Measurements from ENCODE around the gene SPATC1L. TPM values are rescaled to one million over a fixed set of nuclear protein-coding genes. Genes with fewer than 3 reads are reported as not detected.

SPATC1L gene
- total and polyA plus RNA-seq, 2 donors (not counting 1 experiment from before 2014, with no cell fraction given) = 11.4 to 15.4 TPM

DNA sequence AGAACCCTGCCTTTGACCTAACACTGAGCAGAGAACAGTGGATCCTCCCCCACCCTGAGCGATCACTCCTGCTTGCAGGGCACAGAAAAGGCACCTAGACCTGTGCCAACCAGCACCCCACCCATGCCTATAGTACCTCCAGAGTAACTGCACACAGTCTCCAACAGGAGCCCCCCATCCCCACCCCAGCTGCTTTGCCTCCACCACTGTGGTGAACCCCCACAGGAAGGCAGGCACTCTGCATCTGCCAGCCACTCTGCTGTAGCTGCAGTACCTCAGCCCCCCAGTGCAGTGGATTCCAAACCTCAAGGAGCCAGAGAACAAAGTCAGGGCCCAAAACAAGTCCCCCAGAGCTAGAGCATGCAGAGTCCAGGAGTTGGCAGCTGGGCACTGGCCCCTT, 10.7 kb downstream of the SPATC1L start:
- H3K4me3 Mint-ChIP-seq = no peak overlapping the region
- H3K36me3 ChIP-seq (replicated peaks in 1 of 2; ENCODE audit: control extremely low read depth in 1 of 2, control insufficient read depth in 1 of 2, extremely low read depth in 1 of 2, insufficient read depth in 2 of 2, low read length in 1 of 2) = no peaks in the 10 kb centered on the region
- no peaks in the 10 kb centered on the region for H3K4me1 ChIP-seq (ENCODE audit: control insufficient read depth in 2 of 2, insufficient read depth in 2 of 2, low read length in 2 of 2)
- no peaks in the 10 kb centered on the region for H3K27me3 Mint-ChIP-seq
- H3K27me3 ChIP-seq (replicated peaks in 1 of 4; ENCODE audit: control extremely low read depth in 1 of 4, control insufficient read depth in 3 of 4, insufficient read depth in 4 of 4, low read length in 3 of 4) = no peaks in the 10 kb centered on the region
- H3K9me3 ChIP-seq (ENCODE audit: control extremely low read depth in 1 of 3, control insufficient read depth in 2 of 3, insufficient read depth in 1 of 3, low read length in 2 of 3) = peaks cover 1 to 16% (median 3%) of the 10 kb centered on the region in 3 donors
- H2AFZ ChIP-seq (ENCODE audit: insufficient read depth, low read depth, low read length, poor library complexity, severe bottlenecking) = no peak overlapping the region
- ATAC-seq (ENCODE audit: low read depth) (no peak), DNase-seq (no peak)
- no peak overlapping the region for H3K9ac ChIP-seq (ENCODE audit: low read length)
- intact Hi-C loops (cut with micrococcal nuclease) = no loop called here
- H3K27ac Mint-ChIP-seq = no peak overlapping the region
- no peak overlapping the region for H3K27ac ChIP-seq (ENCODE audit: low read length in 2 of 2)
- TF ChIP-seq, protein P1, sequence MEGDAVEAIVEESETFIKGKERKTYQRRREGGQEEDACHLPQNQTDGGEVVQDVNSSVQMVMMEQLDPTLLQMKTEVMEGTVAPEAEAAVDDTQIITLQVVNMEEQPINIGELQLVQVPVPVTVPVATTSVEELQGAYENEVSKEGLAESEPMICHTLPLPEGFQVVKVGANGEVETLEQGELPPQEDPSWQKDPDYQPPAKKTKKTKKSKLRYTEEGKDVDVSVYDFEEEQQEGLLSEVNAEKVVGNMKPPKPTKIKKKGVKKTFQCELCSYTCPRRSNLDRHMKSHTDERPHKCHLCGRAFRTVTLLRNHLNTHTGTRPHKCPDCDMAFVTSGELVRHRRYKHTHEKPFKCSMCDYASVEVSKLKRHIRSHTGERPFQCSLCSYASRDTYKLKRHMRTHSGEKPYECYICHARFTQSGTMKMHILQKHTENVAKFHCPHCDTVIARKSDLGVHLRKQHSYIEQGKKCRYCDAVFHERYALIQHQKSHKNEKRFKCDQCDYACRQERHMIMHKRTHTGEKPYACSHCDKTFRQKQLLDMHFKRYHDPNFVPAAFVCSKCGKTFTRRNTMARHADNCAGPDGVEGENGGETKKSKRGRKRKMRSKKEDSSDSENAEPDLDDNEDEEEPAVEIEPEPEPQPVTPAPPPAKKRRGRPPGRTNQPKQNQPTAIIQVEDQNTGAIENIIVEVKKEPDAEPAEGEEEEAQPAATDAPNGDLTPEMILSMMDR (IDR thresholded peaks at IDR 0.05) = no peak
- no peak for TF ChIP-seq EZH2 (IDR thresholded peaks at IDR 0.05; ENCODE audit: borderline replicate concordance, insufficient read depth, low read depth, low read length, poor library complexity, severe bottlenecking)
- no peak overlapping the region for H3K4me3 ChIP-seq (ENCODE audit: control extremely low read depth in 1 of 5, extremely low read depth in 1 of 5, insufficient read depth in 1 of 5, low read depth in 2 of 5, low read length in 4 of 5)
- POLR2A ChIA-PET = no interaction called here
- peaks cover 10% of the 10 kb centered on the region for H3K4me1 Mint-ChIP-seq
- no peak overlapping the region for H3K4me2 ChIP-seq (replicated peaks; ENCODE audit: low read depth, low read length, poor library complexity, severe bottlenecking)
- H3K79me2 ChIP-seq (ENCODE audit: control insufficient read depth, insufficient read depth, low read length) = peaks cover 7% of the 10 kb centered on the region
- 100% methylated on average over 1 of the region's 1 CpG for WGBS (ENCODE audit: insufficient coverage)
- H4K20me1 ChIP-seq (ENCODE audit: control insufficient read depth, insufficient read depth, low read length, poor library complexity, severe bottlenecking) = no peaks in the 10 kb centered on the region
- H3K9me3 Mint-ChIP-seq (ENCODE audit: insufficient read depth) = peaks cover 7% of the 10 kb centered on the region
- CTCF ChIA-PET = no interaction called here

GRCh38 chr21:46172863-46173528, 11.3 kb downstream of the SPATC1L start:
- peaks cover 1 to 16% (median 3%) of the 10 kb centered on the region in 3 donors for H3K9me3 ChIP-seq (ENCODE audit: control extremely low read depth in 1 of 3, control insufficient read depth in 2 of 3, insufficient read depth in 1 of 3, low read length in 2 of 3)
- Mint-ChIP-seq H3K4me1 (peaks cover 10% of the 10 kb centered on the region), H3K9me3 (ENCODE audit: insufficient read depth) (peaks cover 7% of the 10 kb centered on the region), H3K27ac (no peak overlapping the region), H3K27me3 (no peaks in the 10 kb centered on the region), H3K4me3 (no peak overlapping the region)
- intact Hi-C loops (cut with micrococcal nuclease) = no loop called here
- H3K27me3 ChIP-seq (replicated peaks in 1 of 4; ENCODE audit: control extremely low read depth in 1 of 4, control insufficient read depth in 3 of 4, insufficient read depth in 4 of 4, low read length in 3 of 4) = no peaks in the 10 kb centered on the region
- H3K4me2 ChIP-seq (replicated peaks; ENCODE audit: low read depth, low read length, poor library complexity, severe bottlenecking) = no peak overlapping the region
- no peak for DNase-seq
- ChIA-PET POLR2A (no interaction called here), CTCF (no interaction called here)
- H3K79me2 ChIP-seq (ENCODE audit: control insufficient read depth, insufficient read depth, low read length) = peaks cover 7% of the 10 kb centered on the region
- H3K4me3 ChIP-seq (ENCODE audit: control extremely low read depth in 1 of 5, extremely low read depth in 1 of 5, insufficient read depth in 1 of 5, low read depth in 2 of 5, low read length in 4 of 5) = no peak overlapping the region
- no peak for ATAC-seq (ENCODE audit: low read depth)
- no peaks in the 10 kb centered on the region for H3K36me3 ChIP-seq (replicated peaks in 1 of 2; ENCODE audit: control extremely low read depth in 1 of 2, control insufficient read depth in 1 of 2, extremely low read depth in 1 of 2, insufficient read depth in 2 of 2, low read length in 1 of 2)
- no peaks in the 10 kb centered on the region for H3K4me1 ChIP-seq (ENCODE audit: control insufficient read depth in 2 of 2, insufficient read depth in 2 of 2, low read length in 2 of 2)
- H2AFZ ChIP-seq (ENCODE audit: insufficient read depth, low read depth, low read length, poor library complexity, severe bottlenecking) = no peak overlapping the region
- H3K9ac ChIP-seq (ENCODE audit: low read length) = no peak overlapping the region
- no peaks in the 10 kb centered on the region for H4K20me1 ChIP-seq (ENCODE audit: control insufficient read depth, insufficient read depth, low read length, poor library complexity, severe bottlenecking)
- 88% methylated on average over 6 of the region's 6 CpGs for WGBS (ENCODE audit: insufficient coverage)
- H3K27ac ChIP-seq (ENCODE audit: low read length in 2 of 2) = no peak overlapping the region
- TF ChIP-seq EZH2 (IDR thresholded peaks at IDR 0.05; ENCODE audit: borderline replicate concordance, insufficient read depth, low read depth, low read length, poor library complexity, severe bottlenecking) = no peak
- TF ChIP-seq, protein P1 (IDR thresholded peaks at IDR 0.05) = no peak

All from B cell (primary cell).